Keratinocyte (primary cell): ENCODE results near the gene AHCYL2. TPM values are rescaled to one million over a fixed set of nuclear protein-coding genes. Genes with fewer than 3 reads are reported as not detected.
"Not testable (repeated sequence)": the region's sequence is repeated elsewhere in the genome, so short reads cannot be mapped to it uniquely, and the experiment has no call there.

Experiments used
- DNase-seq: peaks from one replicate; pipeline ENCODE4 v3.0.0-alpha.2; 2011; ENCODE audit warnings: low read depth, missing footprints, low spot score
- FAIRE-seq: peaks from 2 replicates; lab custom pipeline; 2011; peaks lifted over from hg19 to GRCh38; lab: Jason Lieb, UNC
- H2AFZ ChIP-seq: 2 replicates; pipeline ENCODE4 v1.6.0; 2012; ENCODE audit warnings: low read length, control low read depth, inconsistent platforms; ENCODE audit not compliant: control insufficient read depth
- H3K27ac ChIP-seq: 2 replicates; pipeline ENCODE4 v1.5.1; 2011; ENCODE audit warnings: low read length; ENCODE audit not compliant: control insufficient read depth, insufficient read depth
- H3K27me3 ChIP-seq: 3 replicates; pipeline ENCODE4 v1.6.0; 2011; ENCODE audit warnings: low read length; ENCODE audit not compliant: control insufficient read depth, insufficient read depth; ENCODE audit errors: extremely low read depth
- H3K36me3 ChIP-seq, 2 experiments: 2 replicates in 1 of 2; 3 replicates in 1 of 2; pipeline ENCODE4 v1.5.1; 2011; ENCODE audit warnings: low read length in 2 of 2, mild to moderate bottlenecking in 1 of 2; ENCODE audit not compliant: control insufficient read depth in 2 of 2, insufficient read depth in 2 of 2; ENCODE audit errors: extremely low read depth in 1 of 2
- H3K4me1 ChIP-seq: 3 replicates; pipeline ENCODE4 v1.5.1; 2011; ENCODE audit warnings: low read length; ENCODE audit not compliant: control insufficient read depth, insufficient read depth; ENCODE audit errors: extremely low read depth
- H3K4me2 ChIP-seq: 3 replicates; pipeline ENCODE4 v1.6.0; 2011; ENCODE audit warnings: low read depth, low read length; ENCODE audit not compliant: control insufficient read depth, insufficient read depth; ENCODE audit errors: extremely low read depth
- H3K4me3 ChIP-seq, 3 experiments: fragments of 200-600 bp in 1 of 3; sonication (generic) in 1 of 3; 2 replicates in 2 of 3; 3 replicates in 1 of 3; pipeline ENCODE4 v1.5.1; 2011 to 2016; ENCODE audit warnings: low read length in 3 of 3, mild to moderate bottlenecking in 3 of 3, control low read depth in 2 of 3, inconsistent platforms in 1 of 3, low read depth in 1 of 3, mixed read lengths in 1 of 3, mixed run types in 1 of 3, moderate library complexity in 1 of 3; ENCODE audit not compliant: control insufficient read depth in 2 of 3, insufficient read depth in 2 of 3; ENCODE audit errors: extremely low read depth in 1 of 3
- H3K79me2 ChIP-seq: 2 replicates; pipeline ENCODE4 v1.6.0; 2012; ENCODE audit warnings: low read length; ENCODE audit not compliant: control insufficient read depth, insufficient read depth
- H3K9ac ChIP-seq: 3 replicates; pipeline ENCODE4 v1.6.0; 2011; ENCODE audit warnings: low read length; ENCODE audit not compliant: control insufficient read depth, insufficient read depth; ENCODE audit errors: extremely low read depth
- H3K9me1 ChIP-seq: 3 replicates; pipeline ENCODE4 v1.6.0; 2011; ENCODE audit warnings: low read length; ENCODE audit not compliant: control insufficient read depth, insufficient read depth; ENCODE audit errors: extremely low read depth
- H3K9me3 ChIP-seq: 2 replicates; pipeline ENCODE4 v1.5.1; 2012; ENCODE audit warnings: low read depth, low read length; ENCODE audit not compliant: control insufficient read depth
- H4K20me1 ChIP-seq: 3 replicates; pipeline ENCODE4 v1.6.0; 2011; ENCODE audit warnings: low read length; ENCODE audit not compliant: control insufficient read depth, insufficient read depth; ENCODE audit errors: extremely low read depth
- EZH2 ChIP-seq: IDR thresholded peaks from one replicate; pipeline ENCODE4 v1.6.1; 2012; ENCODE audit warnings: inconsistent platforms, mild to moderate bottlenecking, low read length, moderate library complexity
- dilution Hi-C: fragments of 300-500 bp; cut with MboI; formaldehyde crosslinking; loops from one replicate; pipeline ENCODE4 v1.7.0; 2020; ENCODE audit warnings: low sequenced_read_pairs; ENCODE audit not compliant: extremely low pct_ligation_motif_present
- polyA plus RNA-seq, 5 experiments: library from polyadenylated mRNA; depleted of rRNA in 3 of 5; stranded (reverse) in 3 of 5; stranded (forward) in 1 of 5; unstranded in 1 of 5; fragments of >200 nt; gene quantifications; 1 replicate in 1 of 5; 2 replicates in 3 of 5; 3 replicates in 1 of 5; pipeline versions ENCODE4 v1.2.1 to v1.2.3, GENCODE V29; 2011 to 2012; ENCODE audit warnings: missing spikeins in 2 of 5, low read depth in 1 of 5, low replicate concordance in 1 of 5
- TF ChIP-seq, protein P1 (sequence below), 3 experiments: IDR thresholded peaks in 1 of 3; conservative IDR thresholded peaks in 1 of 3; optimal IDR thresholded peaks in 1 of 3; 2 replicates in 2 of 3; 3 replicates in 1 of 3; pipeline versions ENCODE3 to v1.5.1; 2011; ENCODE audit warnings: low read length in 3 of 3, mild to moderate bottlenecking in 3 of 3, moderate library complexity in 2 of 3, control low read depth in 1 of 3, inconsistent platforms in 1 of 3; ENCODE audit not compliant: insufficient read depth in 2 of 3; ENCODE audit errors: extremely low read depth in 1 of 3

The AHCYL2 gene
- polyA plus RNA-seq, 1 donor (not counting 4 experiments of a cell fraction or from before 2014, with no cell fraction given) = 32.8 TPM

DNA sequence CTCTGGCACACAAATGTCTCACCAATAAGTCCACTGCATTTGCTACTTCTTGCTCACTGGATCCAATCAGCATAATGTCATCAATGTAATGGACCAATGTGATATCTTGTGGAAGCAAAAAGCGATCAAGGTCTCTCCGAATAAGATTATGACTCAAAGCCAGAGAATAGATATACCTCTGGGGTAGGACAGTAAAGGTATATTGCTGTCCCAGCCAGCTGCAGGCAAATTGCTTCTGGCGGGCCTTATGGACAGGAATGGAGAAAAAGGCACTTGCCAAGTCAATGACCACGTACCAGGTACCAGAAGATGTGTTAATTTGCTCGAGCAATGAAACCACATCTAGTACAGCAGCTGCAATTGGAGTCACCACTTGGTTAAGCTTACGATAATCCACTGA, 222.6 kb downstream of the AHCYL2 start:
- H3K4me1 ChIP-seq = peaks cover 11% of the 10 kb centered on the region
- DNase-seq, H3K79me2 ChIP-seq, H2AFZ ChIP-seq, H3K4me3 ChIP-seq, H3K4me2 ChIP-seq, H3K9me1 ChIP-seq, H3K9me3 ChIP-seq, H3K27me3 ChIP-seq, H3K36me3 ChIP-seq, H3K27ac ChIP-seq, H3K9ac ChIP-seq, FAIRE-seq, H4K20me1 ChIP-seq, dilution Hi-C loops: not testable (repeated sequence)

DNA sequence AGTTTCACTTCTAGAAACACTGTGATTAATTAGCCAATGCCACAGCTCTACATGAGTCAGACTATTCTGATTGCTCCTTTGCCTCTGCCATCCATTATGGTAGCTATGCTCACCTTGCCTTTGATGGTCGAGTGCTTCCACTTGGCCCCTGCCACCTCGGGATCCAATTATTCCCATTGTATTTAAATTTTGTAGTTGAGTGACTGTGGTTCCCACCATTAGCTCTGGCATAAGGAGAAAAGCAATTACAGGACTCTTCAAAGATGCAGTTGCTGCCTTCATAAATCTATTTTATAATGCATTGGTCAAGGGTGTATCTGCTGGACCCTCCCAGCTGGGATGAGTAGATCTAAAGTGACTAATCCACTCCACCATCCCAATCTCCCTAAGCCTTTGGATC, 223.8 kb downstream of the AHCYL2 start:
- H2AFZ ChIP-seq, DNase-seq, H3K9ac ChIP-seq, FAIRE-seq, H3K4me2 ChIP-seq, H4K20me1 ChIP-seq, H3K27ac ChIP-seq, H3K27me3 ChIP-seq, dilution Hi-C loops, H3K79me2 ChIP-seq, H3K9me1 ChIP-seq, H3K4me3 ChIP-seq, H3K9me3 ChIP-seq: not testable (repeated sequence)
- Histone ChIP-seq H3K4me1 (peaks cover 22% of the 10 kb centered on the region), H3K36me3 (peaks cover 6 to 11% of the 10 kb centered on the region in 2 experiments)

DNA sequence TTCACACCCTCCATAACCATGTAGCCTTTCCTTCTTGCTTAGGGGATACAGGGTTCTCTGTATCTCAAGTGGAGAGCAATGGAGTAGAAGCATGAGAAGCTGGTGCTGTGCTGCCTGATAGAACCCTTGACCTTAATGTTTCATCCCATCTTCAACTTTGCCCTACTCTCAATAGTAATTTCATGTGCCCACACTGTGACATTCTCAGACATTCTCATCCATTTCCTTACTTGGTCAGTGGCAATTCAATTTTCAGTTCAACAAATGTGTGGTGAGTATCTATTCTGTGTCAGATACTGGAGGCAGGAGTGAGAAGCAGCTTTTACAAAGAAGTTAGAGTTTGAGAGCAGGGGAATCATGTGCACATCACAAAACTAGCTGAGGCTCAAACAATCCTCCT, 225.5 kb downstream of the AHCYL2 start:
- no peaks in the 10 kb centered on the region for H4K20me1 ChIP-seq
- no peak overlapping the region for H3K27ac ChIP-seq
- H3K4me2 ChIP-seq = no peak overlapping the region
- H3K9ac ChIP-seq = no peak overlapping the region
- no peak overlapping the region for H3K4me3 ChIP-seq
- no peaks in the 10 kb centered on the region for H3K79me2 ChIP-seq
- dilution Hi-C loops = no loop called here
- H3K9me1 ChIP-seq = no peaks in the 10 kb centered on the region
- DNase-seq = no peak
- no peak overlapping the region for H2AFZ ChIP-seq
- TF ChIP-seq, protein P1, sequence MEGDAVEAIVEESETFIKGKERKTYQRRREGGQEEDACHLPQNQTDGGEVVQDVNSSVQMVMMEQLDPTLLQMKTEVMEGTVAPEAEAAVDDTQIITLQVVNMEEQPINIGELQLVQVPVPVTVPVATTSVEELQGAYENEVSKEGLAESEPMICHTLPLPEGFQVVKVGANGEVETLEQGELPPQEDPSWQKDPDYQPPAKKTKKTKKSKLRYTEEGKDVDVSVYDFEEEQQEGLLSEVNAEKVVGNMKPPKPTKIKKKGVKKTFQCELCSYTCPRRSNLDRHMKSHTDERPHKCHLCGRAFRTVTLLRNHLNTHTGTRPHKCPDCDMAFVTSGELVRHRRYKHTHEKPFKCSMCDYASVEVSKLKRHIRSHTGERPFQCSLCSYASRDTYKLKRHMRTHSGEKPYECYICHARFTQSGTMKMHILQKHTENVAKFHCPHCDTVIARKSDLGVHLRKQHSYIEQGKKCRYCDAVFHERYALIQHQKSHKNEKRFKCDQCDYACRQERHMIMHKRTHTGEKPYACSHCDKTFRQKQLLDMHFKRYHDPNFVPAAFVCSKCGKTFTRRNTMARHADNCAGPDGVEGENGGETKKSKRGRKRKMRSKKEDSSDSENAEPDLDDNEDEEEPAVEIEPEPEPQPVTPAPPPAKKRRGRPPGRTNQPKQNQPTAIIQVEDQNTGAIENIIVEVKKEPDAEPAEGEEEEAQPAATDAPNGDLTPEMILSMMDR (optimal IDR thresholded peaks at IDR 0.05 in 1 of 3, IDR thresholded peaks at IDR 0.05 in 1 of 3, conservative IDR thresholded peaks at IDR 0.05 in 1 of 3; ENCODE audit: extremely low read depth in 1 of 3, insufficient read depth in 2 of 3, low read length in 3 of 3) = no peak
- no peak for TF ChIP-seq EZH2
- peaks cover 5% of the 10 kb centered on the region for H3K9me3 ChIP-seq
- no peaks in the 10 kb centered on the region for H3K27me3 ChIP-seq
- H3K4me1 ChIP-seq = peaks cover 32% of the 10 kb centered on the region
- FAIRE-seq = no peak
- H3K36me3 ChIP-seq = peaks cover 5 to 17% of the 10 kb centered on the region in 2 experiments
